Stimulated activated CD8-positive, alpha-beta memory T cell treated with anti-CD3 and anti-CD28 coated beads, Interleukin-4, amount 100 ng/mL, for 4 hours (primary cell): ENCODE results near the gene ORMDL2.
A peak's percentile ranks its signal among the peaks of the same experiment; 100 is the strongest.
"Not testable (repeated sequence)": the region's sequence is repeated elsewhere in the genome, so short reads cannot be mapped to it uniquely, and the experiment has no call there.

Source experiments
- DNase-seq, 2 donors: peaks; one replicate each; pipeline ENCODE4 v3.0.0-alpha.2; 2020; ENCODE audit warnings: low read depth in 2 of 2, low spot score in 1 of 2

ORMDL2 gene

GRCh38 chr12:55827806-55828205 lies 10.0 kb downstream of the ORMDL2 start:
- no peak for DNase-seq

GRCh38 chr12:55828357-55828756 lies 10.5 kb downstream of the ORMDL2 start:
- no peak for DNase-seq

GRCh38 chr12:55829967-55830600 lies 12.2 kb downstream of the ORMDL2 start:
- no peak for DNase-seq

DNA sequence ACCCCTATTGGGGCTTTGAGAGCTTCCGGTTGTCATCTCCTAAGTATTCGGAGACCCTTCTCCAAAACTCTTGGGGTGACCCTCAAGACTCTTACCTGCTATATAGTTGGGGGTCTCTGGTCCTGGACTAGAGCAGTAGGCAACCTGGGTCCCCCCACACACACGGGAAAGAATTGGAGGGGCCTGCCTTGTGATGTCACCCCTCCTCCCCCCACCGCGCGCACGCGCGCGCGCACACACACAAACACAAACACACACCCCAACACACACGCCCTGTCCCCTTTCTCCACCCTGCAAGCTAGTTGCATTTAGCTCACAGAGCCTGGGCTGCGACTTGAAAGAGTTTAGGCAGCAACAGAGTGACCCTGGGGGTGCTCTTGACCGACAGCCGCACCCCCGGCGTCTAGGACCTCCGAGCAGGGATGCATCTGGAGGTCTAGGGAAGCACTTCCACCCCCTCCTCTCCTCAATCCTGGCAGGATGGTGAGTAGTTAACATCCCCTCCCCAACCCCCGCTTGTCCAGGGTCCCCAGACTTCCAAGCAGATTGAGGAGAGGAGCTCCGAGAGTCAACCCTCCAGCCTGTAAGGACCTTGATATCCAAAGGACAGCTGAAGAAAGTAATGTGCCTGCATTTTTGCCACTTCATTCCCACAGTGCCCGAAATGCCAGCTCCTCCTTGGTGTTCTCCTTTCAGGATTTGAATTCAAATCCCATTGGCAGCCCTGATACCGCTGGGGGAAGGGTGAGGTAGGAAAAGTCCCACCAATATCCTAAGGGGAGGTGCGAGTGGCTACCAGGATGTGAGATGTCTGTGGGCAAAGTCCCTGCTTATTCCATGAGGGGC lies 13.0 kb downstream of the ORMDL2 start:
- peak in 1 of 2 donors; percentile 39 for DNase-seq

DNA sequence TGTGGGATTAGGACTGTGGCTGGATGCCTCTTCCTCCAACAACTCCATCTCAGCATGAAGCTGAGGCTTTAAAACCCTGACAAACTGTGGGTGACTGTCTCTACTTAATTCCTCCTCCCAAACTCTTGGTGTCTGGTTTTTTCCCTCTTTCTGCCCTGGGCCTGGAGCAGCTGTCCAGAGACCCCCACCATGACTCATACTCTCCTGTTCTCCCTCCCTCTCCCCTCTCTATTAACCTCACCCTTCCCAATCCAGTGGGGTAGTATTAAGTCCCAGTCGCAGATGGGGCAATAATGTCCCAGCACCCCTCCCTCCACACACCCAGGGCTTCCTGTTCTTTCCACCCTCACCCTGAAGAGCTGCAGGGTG lies 13.6 kb downstream of the ORMDL2 start:
- no peak for DNase-seq

GRCh38 chr12:55833056-55833455 lies 15.2 kb downstream of the ORMDL2 start:
- DNase-seq = no peak

DNA sequence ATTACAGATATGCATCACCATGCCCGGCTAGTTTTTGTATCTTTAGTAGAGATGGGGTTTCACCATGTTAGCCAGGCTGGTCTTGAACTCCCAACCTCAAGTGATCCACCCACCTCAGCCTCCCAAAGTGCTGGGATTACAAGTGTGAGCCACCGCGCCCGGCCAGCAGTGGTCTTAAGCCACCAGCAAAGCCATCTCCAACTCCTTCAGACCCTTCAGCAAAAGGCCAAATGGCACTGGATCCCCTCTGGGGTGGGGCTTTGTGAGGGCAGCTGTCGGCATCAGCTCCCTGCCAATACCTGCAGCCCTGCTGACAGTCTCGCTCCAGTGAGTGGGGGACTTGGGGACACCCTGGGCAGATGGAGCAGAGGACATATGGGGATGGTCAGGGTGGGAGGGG lies 16.6 kb downstream of the ORMDL2 start:
- DNase-seq = not testable (repeated sequence)

GRCh38 chr12:55838361-55838760 lies 20.5 kb downstream of the ORMDL2 start:
- DNase-seq = no peak

- no peak for DNase-seq
Observed at GRCh38 chr12:55839345-55840140, 21.7 kb downstream of the ORMDL2 start.

DNA sequence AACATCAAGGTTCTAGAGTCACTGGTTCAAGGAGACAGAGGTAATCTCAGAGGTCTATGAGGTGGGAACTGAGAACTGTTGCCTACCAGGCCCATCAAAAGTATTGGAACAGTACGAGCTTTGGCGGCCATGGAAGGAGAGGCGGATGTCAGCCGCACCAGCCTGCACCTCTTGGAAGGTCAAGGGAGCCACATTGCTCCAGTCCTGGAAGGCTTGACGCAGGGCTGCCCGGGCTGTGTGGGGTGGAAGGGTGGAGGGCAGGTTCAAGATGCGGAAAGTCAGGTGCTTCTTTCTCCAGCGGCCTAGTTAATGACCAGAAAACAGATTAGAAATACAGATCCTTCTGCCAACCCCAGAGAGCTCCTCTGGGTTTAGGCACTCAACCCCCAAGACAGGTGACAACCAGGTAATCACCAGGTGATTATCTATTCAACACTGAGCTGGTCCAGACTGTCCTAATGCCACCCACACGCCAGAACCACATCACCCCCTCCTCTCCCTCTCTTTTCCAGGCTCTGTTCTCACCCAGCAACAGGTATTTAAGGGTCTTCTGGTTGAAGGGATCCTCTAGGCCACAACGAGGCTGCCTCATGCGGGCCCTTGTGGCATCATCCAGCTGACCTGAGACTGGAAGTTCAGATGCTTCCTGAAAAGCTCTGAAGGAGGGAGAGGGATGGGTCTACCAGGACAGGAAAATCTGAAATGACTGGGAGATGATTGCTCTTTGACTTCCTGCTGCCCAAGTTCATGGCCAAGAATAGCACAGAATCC lies 22.9 kb downstream of the ORMDL2 start:
- no peak for DNase-seq

DNA sequence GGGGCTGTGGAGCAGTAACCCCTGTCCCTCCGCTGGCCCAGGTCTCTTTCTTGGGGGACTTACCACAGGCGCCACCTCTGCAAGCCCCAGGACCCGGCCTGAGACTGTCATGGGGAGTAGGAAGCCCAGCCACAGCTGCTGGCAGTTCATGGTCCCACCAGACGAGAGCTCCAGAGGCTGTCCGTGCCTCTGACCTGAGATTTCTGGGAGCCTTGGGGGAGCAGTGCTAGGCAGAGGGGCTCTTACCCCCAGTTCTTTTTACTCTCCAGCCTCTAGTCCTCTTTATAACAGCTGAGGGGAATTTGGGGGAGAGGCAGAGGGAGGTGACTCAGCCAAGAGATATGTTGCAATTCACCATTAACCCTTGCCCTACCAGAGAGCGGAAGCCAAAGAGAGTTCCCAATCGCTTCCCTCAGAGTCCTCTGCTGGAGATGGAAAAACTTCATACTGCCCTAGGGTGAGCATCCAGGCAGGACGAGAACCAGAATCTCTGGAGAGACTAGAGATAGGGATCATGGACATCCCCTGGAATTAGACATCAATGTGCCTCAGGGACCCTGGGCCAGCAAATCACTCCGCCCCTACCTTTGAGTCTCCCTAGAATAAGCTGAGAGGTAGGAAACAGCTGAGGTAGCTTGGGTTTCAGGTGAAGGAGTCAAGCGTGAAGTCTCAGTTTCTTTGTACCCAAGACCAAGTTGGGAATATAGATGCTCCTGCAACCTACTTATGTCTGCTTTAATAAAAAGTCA lies 25.0 kb downstream of the ORMDL2 start, which contains the start of gene MMP19:
TSS of gene MMP19 (minus strand) at position 256 of the 749 bp plus-strand sequence. CDS start at position 150, 106 bp downstream.
- no peak for DNase-seq

- no peak for DNase-seq
Observed at GRCh38 chr12:55843431-55843830, 25.6 kb downstream of the ORMDL2 start.

GRCh38 chr12:55844961-55845360 lies 27.1 kb downstream of the ORMDL2 start:
- no peak for DNase-seq

DNA sequence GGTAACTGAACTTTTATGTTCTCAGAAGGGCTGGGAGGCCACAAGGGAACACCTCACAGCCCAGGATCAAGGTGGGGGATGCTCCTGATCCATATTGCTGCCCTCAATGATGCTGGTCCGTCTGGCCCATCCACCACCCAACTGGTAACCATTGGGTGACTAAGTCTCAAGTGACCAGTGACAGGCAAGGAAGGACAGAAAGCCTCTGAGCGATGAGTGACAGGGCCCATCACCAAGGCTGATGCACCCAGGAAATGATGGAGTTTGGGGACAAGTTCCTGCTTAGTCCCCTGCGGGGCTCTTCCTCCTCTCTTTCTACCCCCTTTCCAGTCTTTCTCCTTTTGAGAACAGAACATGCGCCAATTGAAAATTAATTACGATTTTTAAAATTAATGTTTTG lies 27.5 kb downstream of the ORMDL2 start:
- DNase-seq = no peak

- DNase-seq = no peak
Observed at GRCh38 chr12:55845785-55846496, 28.1 kb downstream of the ORMDL2 start.

DNA sequence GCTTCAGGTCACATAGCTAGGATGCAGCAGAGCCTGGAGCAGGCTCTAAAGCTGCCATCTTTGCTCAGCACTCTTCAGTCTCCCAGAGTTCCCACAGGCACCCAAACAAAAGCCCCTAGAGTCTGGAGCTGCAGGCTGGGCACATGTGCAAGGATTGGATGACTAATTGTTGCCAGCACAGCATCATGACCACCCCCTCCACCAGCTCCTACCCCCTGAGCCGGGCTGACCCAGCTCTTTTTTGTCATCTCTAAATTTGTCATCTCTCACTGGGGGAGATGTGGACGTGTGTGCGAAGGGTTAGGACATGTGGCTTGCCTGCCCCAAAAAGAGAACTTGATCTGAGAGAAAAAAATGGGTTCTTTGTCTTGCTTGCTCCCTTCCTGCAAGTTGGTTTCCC lies 29.2 kb downstream of the ORMDL2 start:
- no peak for DNase-seq

DNA sequence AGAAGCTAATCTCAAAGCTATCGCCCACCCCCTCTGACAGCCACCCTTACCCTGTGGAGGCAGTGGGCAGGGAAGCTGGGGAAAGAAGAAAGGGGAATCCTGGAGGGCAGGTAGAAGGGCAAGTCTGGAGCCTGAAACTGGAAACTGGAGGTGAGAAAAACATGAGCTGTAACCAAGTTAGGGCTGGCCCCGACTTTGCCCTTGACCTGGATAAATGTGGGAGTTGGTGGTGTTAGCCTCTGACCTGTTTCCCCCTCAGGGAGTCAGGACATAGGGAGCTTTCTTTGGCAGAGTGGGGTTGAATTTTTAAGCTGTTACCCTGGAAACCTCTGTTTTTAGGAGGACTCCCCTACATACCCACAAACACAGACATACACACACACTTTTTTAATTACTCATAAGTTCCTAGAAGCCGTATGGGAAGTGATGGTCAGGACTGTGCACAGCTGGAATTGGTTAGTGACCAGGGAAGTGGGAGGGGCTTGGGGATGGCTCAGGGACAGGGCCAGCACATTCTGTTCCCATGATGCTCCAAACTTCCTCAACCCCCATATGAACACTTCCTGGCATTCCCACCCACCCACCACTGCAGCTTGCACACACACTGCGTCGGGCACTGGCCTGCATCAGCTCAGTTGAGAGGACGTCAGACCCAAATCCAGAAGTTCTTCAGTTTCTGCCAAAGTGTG lies 29.9 kb downstream of the ORMDL2 start:
- DNase-seq = no peak

DNA sequence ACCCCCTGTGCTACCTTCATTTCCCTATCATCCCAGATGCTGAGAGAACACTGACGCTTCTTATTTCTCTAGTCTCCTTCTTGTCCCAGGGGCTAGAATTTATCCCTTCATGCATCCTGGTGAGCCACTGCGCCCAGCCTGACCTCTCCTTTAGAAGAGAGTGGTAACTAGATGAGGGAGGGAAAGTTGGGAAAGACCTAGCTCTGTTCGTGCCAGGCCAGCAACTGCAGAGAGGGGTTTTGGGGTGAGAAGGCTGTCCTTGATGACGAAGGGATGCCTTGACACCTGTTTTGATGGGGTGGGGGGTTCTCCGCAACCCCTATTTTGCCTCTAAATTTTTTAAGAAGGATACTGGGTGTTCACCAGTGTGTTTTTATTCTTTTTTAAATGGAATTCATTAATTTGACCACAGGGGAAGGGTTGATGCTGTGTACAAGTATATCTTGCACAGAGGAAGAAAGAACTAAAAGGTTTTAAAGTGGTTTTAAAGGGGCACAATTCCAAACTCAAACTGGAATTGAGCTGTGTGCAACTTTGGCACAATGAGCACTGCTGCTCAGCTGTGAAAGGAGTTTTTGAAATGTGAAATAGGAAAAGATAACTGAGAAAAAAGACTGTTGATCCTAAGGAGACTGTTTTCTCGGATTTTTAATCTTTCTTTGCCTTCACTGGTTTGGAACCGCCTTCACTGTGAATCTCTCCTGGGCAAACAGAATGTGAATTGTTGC lies 31.9 kb downstream of the ORMDL2 start:
- no peak for DNase-seq
